Calu3 (cell line): ENCODE results near the gene FUOM. TPM values are rescaled to one million over a fixed set of nuclear protein-coding genes. Genes with fewer than 3 reads are reported as not detected.
A peak's percentile ranks its signal among the peaks of the same experiment; 100 is the strongest.

ENCODE experiments used
- BruUV-seq: library from RNA; stranded (reverse); fragments of 400-500 nt; replicated peaks from 2 replicates; lab custom pipeline; 2021; lab: Mats Ljungman, UMichigan
- CTCF ChIA-PET: fragments of 300-600 bp; sonication (Branson Sonifier 250); formaldehyde crosslinking; loops from one replicate; lab custom pipeline; 2022; ENCODE audit warnings: antibody characterized with exemption; lab: Charles Lee
- DNase-seq: peaks from one replicate; pipeline ENCODE4 v3.0.0; 2022
- H3K27ac Mint-ChIP-seq: one replicate; pipeline ENCODE4 v1.8.0; 2022; ENCODE audit warnings: mixed read lengths; ENCODE audit not compliant: unreplicated experiment
- H3K27me3 Mint-ChIP-seq: one replicate; pipeline ENCODE4 v1.8.0; 2022; ENCODE audit warnings: mixed read lengths; ENCODE audit not compliant: unreplicated experiment
- H3K36me3 Mint-ChIP-seq: one replicate; pipeline ENCODE4 v1.8.0; 2022; ENCODE audit warnings: mild to moderate bottlenecking, moderate library complexity, mixed read lengths; ENCODE audit not compliant: insufficient read depth, unreplicated experiment
- H3K4me1 Mint-ChIP-seq: one replicate; pipeline ENCODE4 v1.8.0; 2022; ENCODE audit warnings: mild to moderate bottlenecking, low read depth, mixed read lengths; ENCODE audit not compliant: unreplicated experiment
- H3K4me3 Mint-ChIP-seq: one replicate; pipeline ENCODE4 v1.8.0; 2022; ENCODE audit warnings: mild to moderate bottlenecking, low read depth, moderate library complexity, mixed read lengths; ENCODE audit not compliant: unreplicated experiment
- H3K9me3 Mint-ChIP-seq: one replicate; pipeline ENCODE4 v1.8.0; 2022; ENCODE audit warnings: low read depth, mixed read lengths; ENCODE audit not compliant: unreplicated experiment
- intact Hi-C: fragments of 100-400 bp; cut with micrococcal nuclease; formaldehyde crosslinking; loops from one replicate; pipeline ENCODE4 v1.10.0; 2022; ENCODE audit not compliant: unreplicated experiment
- total RNA-seq: library from RNA; stranded (reverse); gene quantifications from 2 replicates; pipeline ENCODE4 v1.2.3, GENCODE V29; 2022
- TF ChIP-seq, protein P1 (sequence below): fragments of 200-600 bp; IDR thresholded peaks from one replicate; pipeline ENCODE4 v1.8.0; 2022; ENCODE audit warnings: antibody characterized with exemption; ENCODE audit not compliant: unreplicated experiment

The FUOM gene
- total RNA-seq, 1 experiment from 2014 or later: 11.5 TPM

- Mint-ChIP-seq H3K4me1 (peaks cover 4% of the 10 kb centered on the region), H3K27ac (no peak overlapping the region), H3K27me3 (no peaks in the 10 kb centered on the region), H3K9me3 (no peaks in the 10 kb centered on the region), H3K36me3 (peaks cover 30% of the 10 kb centered on the region), H3K4me3 (no peak overlapping the region)
- CTCF ChIA-PET: no interaction called here
- TF ChIP-seq, protein P1, sequence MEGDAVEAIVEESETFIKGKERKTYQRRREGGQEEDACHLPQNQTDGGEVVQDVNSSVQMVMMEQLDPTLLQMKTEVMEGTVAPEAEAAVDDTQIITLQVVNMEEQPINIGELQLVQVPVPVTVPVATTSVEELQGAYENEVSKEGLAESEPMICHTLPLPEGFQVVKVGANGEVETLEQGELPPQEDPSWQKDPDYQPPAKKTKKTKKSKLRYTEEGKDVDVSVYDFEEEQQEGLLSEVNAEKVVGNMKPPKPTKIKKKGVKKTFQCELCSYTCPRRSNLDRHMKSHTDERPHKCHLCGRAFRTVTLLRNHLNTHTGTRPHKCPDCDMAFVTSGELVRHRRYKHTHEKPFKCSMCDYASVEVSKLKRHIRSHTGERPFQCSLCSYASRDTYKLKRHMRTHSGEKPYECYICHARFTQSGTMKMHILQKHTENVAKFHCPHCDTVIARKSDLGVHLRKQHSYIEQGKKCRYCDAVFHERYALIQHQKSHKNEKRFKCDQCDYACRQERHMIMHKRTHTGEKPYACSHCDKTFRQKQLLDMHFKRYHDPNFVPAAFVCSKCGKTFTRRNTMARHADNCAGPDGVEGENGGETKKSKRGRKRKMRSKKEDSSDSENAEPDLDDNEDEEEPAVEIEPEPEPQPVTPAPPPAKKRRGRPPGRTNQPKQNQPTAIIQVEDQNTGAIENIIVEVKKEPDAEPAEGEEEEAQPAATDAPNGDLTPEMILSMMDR: no peak
- DNase-seq: no peak
- BruUV-seq: no TSS peak
- intact Hi-C loops: no loop called here
These were observed 47.4 kb downstream of the FUOM start for GRCh38 chr10:133310399-133310755.

- CTCF ChIA-PET: no interaction called here
- peaks cover 32% of the 10 kb centered on the region for H3K36me3 Mint-ChIP-seq
- no peaks in the 10 kb centered on the region for H3K9me3 Mint-ChIP-seq
- H3K27me3 Mint-ChIP-seq: no peaks in the 10 kb centered on the region
- no peak overlapping the region for H3K4me3 Mint-ChIP-seq
- H3K27ac Mint-ChIP-seq: no peak overlapping the region
- H3K4me1 Mint-ChIP-seq: peaks cover 8% of the 10 kb centered on the region
- BruUV-seq: no TSS peak
- no peak for DNase-seq
- TF ChIP-seq, protein P1: no peak
- intact Hi-C loops: no loop called here
These were observed 48.0 kb downstream of the FUOM start for GRCh38 chr10:133309720-133310398.

- TF ChIP-seq, protein P1: no peak
- no peaks in the 10 kb centered on the region for H3K9me3 Mint-ChIP-seq
- H3K27ac Mint-ChIP-seq: no peak overlapping the region
- H3K4me3 Mint-ChIP-seq: peak overlapping the region; percentile 76
- BruUV-seq: no TSS peak
- H3K27me3 Mint-ChIP-seq: no peaks in the 10 kb centered on the region
- H3K4me1 Mint-ChIP-seq: peaks cover 8% of the 10 kb centered on the region
- DNase-seq: peak; percentile 90
- H3K36me3 Mint-ChIP-seq: peaks cover 32% of the 10 kb centered on the region
- intact Hi-C loops: no loop called here
- CTCF ChIA-PET: no interaction called here
These were observed 48.6 kb downstream of the FUOM start for GRCh38 chr10:133309100-133309719.

DNA sequence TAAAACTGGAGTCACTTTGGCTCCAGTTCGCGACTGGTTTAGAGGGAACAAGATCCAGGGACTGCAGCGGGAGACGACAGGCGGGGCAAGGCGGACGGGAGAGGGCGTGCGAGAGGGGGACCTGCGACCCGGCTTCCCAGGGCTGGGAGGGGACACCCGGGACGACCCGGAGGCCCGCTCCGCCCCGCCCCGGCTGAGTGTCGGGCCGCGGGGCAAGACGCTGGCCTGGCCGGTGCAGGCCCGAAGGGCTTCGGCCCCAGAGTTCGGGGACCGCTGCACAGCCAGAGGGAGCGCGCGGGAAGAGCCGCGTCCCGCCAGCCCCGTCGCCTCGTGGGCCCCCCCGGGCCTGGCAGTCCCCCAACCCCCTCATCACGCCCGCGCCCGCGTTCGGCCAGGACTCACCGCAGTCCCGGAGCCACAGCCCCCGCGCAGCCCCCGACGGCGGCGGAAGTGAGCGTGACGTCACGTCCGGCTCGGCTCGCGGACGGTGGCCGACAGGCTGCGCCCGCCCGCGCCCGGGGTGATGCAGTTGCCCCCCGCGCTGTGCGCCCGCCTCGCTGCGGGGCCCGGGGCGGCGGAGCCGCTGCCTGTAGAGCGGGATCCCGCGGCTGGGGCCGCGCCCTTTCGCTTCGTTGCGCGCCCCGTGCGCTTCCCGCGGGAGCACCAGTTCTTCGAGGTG is 49.3 kb downstream of the FUOM start, which contains the start of the genes TUBGCP2 and ZNF511:
Gene TUBGCP2 (minus strand): TSS at position 452 of the 679 bp plus-strand sequence. CDS start 5,931 bp downstream, outside the sequence.
Gene ZNF511 (plus strand): TSS at position 494 of the 679 bp plus-strand sequence. CDS start 30 bp downstream, at position 524.
- peaks cover 32% of the 10 kb centered on the region for H3K36me3 Mint-ChIP-seq
- peak; percentile 83 for DNase-seq
- TSS peak; percentile 48 for BruUV-seq
- intact Hi-C loops: no loop called here
- H3K4me3 Mint-ChIP-seq: peak within 1 kb of the TSS; percentile 76
- H3K9me3 Mint-ChIP-seq: no peaks in the 10 kb centered on the region
- TF ChIP-seq, protein P1: no peak
- CTCF ChIA-PET: interaction anchor here (1.2 kb wide), 1 partner anchor 16 kb away, joined by 4 read pairs; no protein-coding TSS in a partner anchor
- no peaks in the 10 kb centered on the region for H3K27me3 Mint-ChIP-seq
- H3K27ac Mint-ChIP-seq: peak within 1 kb of the TSS; percentile 82
- H3K4me1 Mint-ChIP-seq: peaks cover 8% of the 10 kb centered on the region
